ENCODE measurements around the gene ELF2. TPM values are rescaled to one million over a fixed set of nuclear protein-coding genes. Genes with fewer than 3 reads are reported as not detected.

The ELF2 gene
- total and polyA plus RNA-seq, 2 donors (not counting 3 experiments of a cell fraction or from before 2014, with no cell fraction given): 16.4 to 35.1 TPM

- TF ChIP-seq FOS (IDR thresholded peaks at IDR 0.05; ENCODE audit: borderline replicate concordance, insufficient read depth, low read length) (no peak), POLR2A (IDR thresholded peaks at IDR 0.05; ENCODE audit: low read depth, low read length) (no peak), EZH2 (IDR thresholded peaks at IDR 0.05; ENCODE audit: borderline replicate concordance, low read depth, low read length, severe bottlenecking) (no peak)
- Histone ChIP-seq H3K27ac (ENCODE audit: insufficient read depth, low read depth, low read length) (no peak overlapping the region), H2AFZ (ENCODE audit: low read depth, low read length) (no peak overlapping the region), H3K9ac (replicated peaks; ENCODE audit: extremely low read depth, insufficient read depth, low read length) (no peak overlapping the region), H3K36me3 (ENCODE audit: control insufficient read depth in 2 of 2, extremely low read depth in 1 of 2, insufficient read depth in 2 of 2, low read length in 2 of 2) (no peaks in the 10 kb centered on the region), H3K27me3 (ENCODE audit: control insufficient read depth in 2 of 2, insufficient read depth in 2 of 2, low read length in 2 of 2) (no peaks in the 10 kb centered on the region), H3K79me2 (ENCODE audit: control insufficient read depth, insufficient read depth, low read length) (no peaks in the 10 kb centered on the region), H4K20me1 (replicated peaks; ENCODE audit: control insufficient read depth, extremely low read depth, insufficient read depth, low read length) (no peaks in the 10 kb centered on the region), H3K4me1 (ENCODE audit: control insufficient read depth, extremely low read depth, insufficient read depth, low read length) (no peaks in the 10 kb centered on the region), H3K4me3 (replicated peaks in 1 of 3; ENCODE audit: insufficient read depth in 1 of 3, low read depth in 1 of 3, low read length in 3 of 3) (no peak overlapping the region), H3K9me3 (replicated peaks; ENCODE audit: control insufficient read depth, insufficient read depth, low read length) (no peaks in the 10 kb centered on the region), H3K4me2 (ENCODE audit: insufficient read depth, low read length) (no peak overlapping the region), H3K9me1 (replicated peaks; ENCODE audit: control insufficient read depth, extremely low read depth, insufficient read depth, low read length) (peaks cover 3% of the 10 kb centered on the region)
- POLR2A ChIA-PET: no interaction called here
- FAIRE-seq: no peak
- CTCF ChIA-PET: no interaction called here
- DNase-seq (ENCODE audit: low read depth, low spot score): no peak
- intact Hi-C loops (cut with micrococcal nuclease): no loop called here
- dilution Hi-C loops (cut with MboI; ENCODE audit: extremely low pct_ligation_motif_present, low sequenced_read_pairs): no loop called here
- no TSS peak for BruUV-seq (replicated peaks)
Observed at GRCh38 chr4:139207247-139207646, 30.2 kb upstream of the ELF2 start.

GRCh38 chr4:139202991-139203390 lies 26.0 kb upstream of the ELF2 start:
- POLR2A ChIA-PET: no interaction called here
- Histone ChIP-seq H3K4me1 (ENCODE audit: control insufficient read depth, extremely low read depth, insufficient read depth, low read length) (no peaks in the 10 kb centered on the region), H3K9ac (replicated peaks; ENCODE audit: extremely low read depth, insufficient read depth, low read length) (no peak overlapping the region), H3K4me2 (ENCODE audit: insufficient read depth, low read length) (no peak overlapping the region), H3K79me2 (ENCODE audit: control insufficient read depth, insufficient read depth, low read length) (no peaks in the 10 kb centered on the region), H3K27me3 (ENCODE audit: control insufficient read depth in 2 of 2, insufficient read depth in 2 of 2, low read length in 2 of 2) (peaks cover 0 to 1% of the 10 kb centered on the region in 2 experiments), H2AFZ (ENCODE audit: low read depth, low read length) (no peak overlapping the region), H3K4me3 (replicated peaks in 1 of 3; ENCODE audit: insufficient read depth in 1 of 3, low read depth in 1 of 3, low read length in 3 of 3) (no peak overlapping the region), H3K9me1 (replicated peaks; ENCODE audit: control insufficient read depth, extremely low read depth, insufficient read depth, low read length) (peaks cover 3% of the 10 kb centered on the region), H4K20me1 (replicated peaks; ENCODE audit: control insufficient read depth, extremely low read depth, insufficient read depth, low read length) (no peaks in the 10 kb centered on the region), H3K36me3 (ENCODE audit: control insufficient read depth in 2 of 2, extremely low read depth in 1 of 2, insufficient read depth in 2 of 2, low read length in 2 of 2) (no peaks in the 10 kb centered on the region), H3K27ac (ENCODE audit: insufficient read depth, low read depth, low read length) (no peak overlapping the region), H3K9me3 (replicated peaks; ENCODE audit: control insufficient read depth, insufficient read depth, low read length) (no peaks in the 10 kb centered on the region)
- TF ChIP-seq MYC (IDR thresholded peaks at IDR 0.05; ENCODE audit: low read depth, low read length) (no peak), EZH2 (IDR thresholded peaks at IDR 0.05; ENCODE audit: borderline replicate concordance, low read depth, low read length, severe bottlenecking) (no peak), FOS (IDR thresholded peaks at IDR 0.05; ENCODE audit: borderline replicate concordance, insufficient read depth, low read length) (no peak), JUN (IDR thresholded peaks at IDR 0.05; ENCODE audit: borderline replicate concordance, insufficient read depth, insufficient read length, low read depth) (no peak), POLR2AphosphoS5 (IDR thresholded peaks at IDR 0.05; ENCODE audit: insufficient read depth, low read depth, low read length) (no peak), MAX (IDR thresholded peaks at IDR 0.05; ENCODE audit: insufficient read depth, insufficient read length) (no peak), POLR2A (IDR thresholded peaks at IDR 0.05; ENCODE audit: low read depth, low read length) (no peak), GATA2 (IDR thresholded peaks at IDR 0.05; ENCODE audit: insufficient read depth, insufficient read length, low read depth, low read length) (no peak), CTCF (IDR thresholded peaks at IDR 0.05; ENCODE audit: extremely low read depth in 1 of 2, insufficient read depth in 1 of 2, low read depth in 1 of 2, low read length in 2 of 2) (no peak)
- CTCF ChIA-PET: no interaction called here
- no peak for FAIRE-seq
- DNase-seq (ENCODE audit: low read depth, low spot score): no peak
- intact Hi-C loops (cut with micrococcal nuclease): no loop called here
- dilution Hi-C loops (cut with MboI; ENCODE audit: extremely low pct_ligation_motif_present, low sequenced_read_pairs): no loop called here
- BruUV-seq (replicated peaks): no TSS peak
